GM21786 (cell line): ENCODE data around the gene ITM2B.

Source experiments
- ATAC-seq: cut with Tn5 transposase; IDR thresholded peaks from one replicate; pipeline ENCODE4 v1.9.1; 2021; ENCODE audit not compliant: unreplicated experiment

Gene ITM2B

DNA sequence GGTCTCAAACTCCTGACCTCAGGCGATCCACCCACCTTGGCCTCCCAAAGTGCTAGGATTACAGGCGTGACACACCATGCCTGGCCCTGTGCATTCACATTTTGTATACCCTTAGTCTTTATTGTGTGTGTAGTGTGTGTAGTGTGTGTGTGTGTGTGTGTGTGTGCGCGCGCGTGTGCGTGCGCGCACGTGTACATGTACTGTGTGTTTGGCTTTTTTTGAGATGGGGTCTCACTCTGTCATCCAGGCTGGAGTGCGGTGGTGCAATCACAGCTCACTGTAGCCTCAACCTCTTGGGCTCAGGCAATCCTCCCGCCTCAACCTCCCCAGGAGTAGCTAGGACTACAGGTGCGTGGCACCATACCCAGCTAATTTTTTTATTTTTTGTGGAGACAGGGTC is 22.1 kb downstream of the ITM2B start:
- ATAC-seq, result no peak

DNA sequence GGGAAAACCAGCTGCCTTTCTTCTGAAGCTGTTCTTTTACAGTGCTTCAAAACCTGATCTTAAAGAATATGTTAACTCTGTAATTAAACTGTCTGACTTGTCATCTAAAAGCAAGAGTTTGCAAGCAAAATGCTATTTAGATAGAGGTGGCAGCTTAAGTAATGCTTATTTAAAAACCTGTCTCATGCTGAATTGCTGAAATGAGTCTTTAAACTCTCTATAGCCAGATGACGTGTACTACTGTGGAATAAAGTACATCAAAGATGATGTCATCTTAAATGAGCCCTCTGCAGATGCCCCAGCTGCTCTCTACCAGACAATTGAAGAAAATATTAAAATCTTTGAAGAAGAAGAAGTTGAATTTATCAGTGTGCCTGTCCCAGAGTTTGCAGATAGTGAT is 22.9 kb downstream of the ITM2B start:
- ATAC-seq, result no peak

DNA sequence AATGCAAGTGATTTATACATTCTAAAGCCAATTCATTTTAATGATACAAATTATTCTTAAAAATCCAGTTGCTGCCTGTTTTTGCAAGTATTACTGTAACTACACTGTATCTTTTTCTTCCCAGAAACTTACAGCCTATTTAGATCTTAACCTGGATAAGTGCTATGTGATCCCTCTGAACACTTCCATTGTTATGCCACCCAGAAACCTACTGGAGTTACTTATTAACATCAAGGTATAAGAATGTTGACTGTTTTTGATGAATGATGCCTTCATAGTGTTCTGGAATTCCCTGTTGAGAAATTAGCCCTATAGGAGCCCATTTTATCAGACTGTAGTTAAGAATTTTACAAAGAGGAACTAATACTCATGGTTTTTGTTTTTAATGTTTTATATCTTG is 25.0 kb downstream of the ITM2B start:
- no peak for ATAC-seq

DNA sequence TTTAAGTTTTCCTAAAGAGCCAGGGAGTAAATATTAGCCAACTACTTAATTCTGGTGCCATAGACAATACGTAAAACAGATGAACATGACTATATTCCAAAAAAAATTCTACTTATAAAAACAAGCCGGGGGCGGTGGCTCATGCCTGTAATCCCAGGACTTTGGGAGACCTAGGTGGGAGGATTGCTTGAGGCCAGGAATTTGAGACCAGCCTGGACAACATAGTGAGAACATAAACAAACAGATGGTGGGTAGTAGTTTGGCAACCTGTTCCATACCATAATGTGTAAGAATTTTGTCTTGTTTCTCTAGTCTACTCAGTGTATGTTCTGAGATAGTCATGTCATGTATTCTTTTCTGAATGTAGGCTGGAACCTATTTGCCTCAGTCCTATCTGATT is 25.4 kb downstream of the ITM2B start:
- no peak for ATAC-seq

DNA sequence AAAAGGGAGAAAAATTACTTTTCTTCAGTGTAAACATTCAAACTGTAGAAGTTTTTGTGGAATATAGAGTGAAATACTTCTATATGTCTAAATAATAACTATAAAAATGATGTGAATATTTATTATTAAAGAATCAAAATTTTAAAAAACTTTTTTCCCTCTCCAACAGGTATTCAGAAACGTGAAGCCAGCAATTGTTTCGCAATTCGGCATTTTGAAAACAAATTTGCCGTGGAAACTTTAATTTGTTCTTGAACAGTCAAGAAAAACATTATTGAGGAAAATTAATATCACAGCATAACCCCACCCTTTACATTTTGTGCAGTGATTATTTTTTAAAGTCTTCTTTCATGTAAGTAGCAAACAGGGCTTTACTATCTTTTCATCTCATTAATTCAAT is 28.0 kb downstream of the ITM2B start:
- ATAC-seq, result no peak

DNA sequence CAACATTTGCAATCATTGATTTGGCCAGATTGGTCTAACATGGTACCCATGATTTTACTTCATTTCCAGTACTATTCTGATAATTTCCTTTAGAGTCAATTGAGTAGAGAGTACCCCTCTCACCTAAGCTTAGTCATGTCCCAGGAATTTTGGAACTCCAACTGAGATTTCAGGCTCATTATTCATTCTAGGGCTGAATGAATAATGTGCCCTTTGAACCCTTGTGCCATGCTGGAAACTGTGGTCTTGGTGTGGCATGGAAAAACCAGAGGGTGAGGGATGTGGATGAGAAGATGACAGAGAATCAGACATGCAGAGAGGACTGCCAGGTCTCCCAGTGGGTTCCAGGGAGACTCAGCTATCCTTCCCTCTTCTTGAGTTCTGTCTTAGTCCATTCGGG is 30.2 kb downstream of the ITM2B start:
- ATAC-seq, result no peak

DNA sequence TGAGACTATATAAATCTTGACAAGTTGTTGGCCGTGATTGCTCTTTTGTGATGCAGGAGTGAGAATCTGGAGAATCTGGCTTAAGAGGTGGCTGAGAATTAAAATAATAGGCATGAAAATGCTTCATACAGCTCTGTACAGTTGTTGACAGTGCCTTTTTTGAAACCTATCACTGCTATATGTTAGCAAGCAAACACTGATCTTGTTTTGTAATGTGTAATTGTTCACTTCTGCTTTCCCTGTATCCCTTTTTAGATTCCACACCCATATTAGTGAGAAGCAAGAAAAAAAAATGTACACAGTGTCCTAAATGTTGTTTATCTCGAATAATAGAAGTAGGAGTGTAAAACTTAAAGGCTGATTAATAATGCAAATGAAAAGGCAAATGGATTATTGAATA is 31.1 kb downstream of the ITM2B start:
- no peak for ATAC-seq

DNA sequence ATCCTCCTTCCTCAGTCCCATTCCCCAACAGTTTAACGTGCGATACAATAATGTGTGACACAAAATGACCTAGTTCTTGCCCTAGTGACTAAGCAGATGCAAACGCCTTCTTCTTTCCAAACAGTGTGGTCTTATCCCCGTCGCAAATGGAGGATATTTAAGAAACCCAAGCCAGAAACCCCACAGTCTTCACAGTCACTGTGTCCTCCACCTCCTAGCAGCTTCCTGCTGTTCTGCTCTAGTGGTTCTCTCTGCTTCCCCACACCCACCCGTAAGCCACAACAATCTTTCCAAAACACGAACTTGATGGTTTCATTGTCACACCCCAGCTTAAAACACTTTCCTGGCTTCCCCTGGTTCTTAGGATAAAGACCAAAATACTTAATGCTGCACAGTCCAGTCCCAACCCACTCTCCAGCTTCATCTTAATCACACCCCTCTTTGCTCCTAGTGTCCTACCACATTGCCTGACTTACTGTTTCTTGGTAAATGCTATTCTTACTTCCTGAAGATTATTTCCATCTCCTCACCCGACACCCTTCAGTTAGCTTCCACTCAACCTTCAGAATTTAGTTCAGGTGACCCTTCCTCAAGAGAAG is 32.3 kb downstream of the ITM2B start:
- ATAC-seq, result no peak

DNA sequence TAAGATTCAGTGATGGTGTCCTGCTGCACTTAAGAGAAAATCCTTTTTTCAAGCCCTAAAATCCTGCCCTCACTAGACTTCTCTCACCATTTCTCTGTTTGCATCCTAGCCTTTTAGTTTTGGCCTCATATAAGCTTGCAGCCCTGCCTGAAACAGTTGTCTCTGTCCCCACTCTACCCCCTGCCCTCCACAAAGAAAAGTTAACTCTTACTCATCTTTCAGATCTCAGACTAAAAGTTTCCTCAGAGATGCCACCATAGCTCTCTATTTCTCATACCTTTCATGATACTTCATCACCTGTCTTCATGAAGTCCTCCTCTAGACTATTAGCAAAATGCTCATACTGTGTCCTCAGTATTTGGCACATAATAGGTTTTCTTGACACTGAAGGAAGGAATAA is 33.1 kb downstream of the ITM2B start:
- no peak for ATAC-seq

DNA sequence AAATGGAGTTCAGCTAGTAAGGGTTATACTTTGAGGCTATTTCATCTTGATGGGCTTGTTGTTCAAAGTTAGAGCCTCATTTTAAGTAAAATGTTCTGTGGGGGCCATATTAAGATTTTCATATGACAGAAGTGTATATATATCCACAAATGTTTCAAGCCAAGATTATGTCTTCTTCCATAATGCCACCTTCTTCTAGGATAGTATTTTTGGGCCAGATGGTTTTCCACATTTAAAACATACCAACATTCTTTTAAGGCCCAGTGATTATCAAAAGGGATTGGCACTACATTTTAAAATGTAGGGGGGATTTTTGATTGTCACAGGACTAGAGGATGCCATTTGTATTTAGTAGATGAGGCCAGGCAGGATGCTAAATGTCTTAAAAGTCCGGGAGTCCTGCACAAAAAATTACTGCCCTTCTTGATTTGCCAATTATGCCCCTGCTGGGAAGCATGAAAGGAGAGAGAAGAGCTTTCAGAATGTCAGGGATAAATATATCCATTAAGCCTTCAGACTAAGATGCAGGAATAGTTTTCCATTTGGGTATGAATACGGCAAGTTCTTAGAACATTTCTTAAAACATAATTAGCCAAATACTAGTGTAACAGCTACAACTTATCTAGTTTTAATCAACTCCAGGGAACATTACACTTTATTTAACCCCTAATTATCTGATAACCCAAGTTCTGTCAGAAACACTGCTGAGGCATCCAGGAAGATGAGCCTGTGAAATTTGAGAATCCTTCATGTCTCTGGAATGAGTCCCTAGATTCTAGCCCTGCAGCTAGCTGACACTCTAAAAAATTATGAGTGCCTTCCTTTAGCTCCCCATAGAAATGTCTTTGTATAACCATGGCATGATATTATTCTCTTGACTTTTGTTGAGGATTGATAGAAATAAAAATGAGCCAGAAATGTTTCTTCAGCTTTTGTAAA is 34.0 kb downstream of the ITM2B start:
- no peak for ATAC-seq

DNA sequence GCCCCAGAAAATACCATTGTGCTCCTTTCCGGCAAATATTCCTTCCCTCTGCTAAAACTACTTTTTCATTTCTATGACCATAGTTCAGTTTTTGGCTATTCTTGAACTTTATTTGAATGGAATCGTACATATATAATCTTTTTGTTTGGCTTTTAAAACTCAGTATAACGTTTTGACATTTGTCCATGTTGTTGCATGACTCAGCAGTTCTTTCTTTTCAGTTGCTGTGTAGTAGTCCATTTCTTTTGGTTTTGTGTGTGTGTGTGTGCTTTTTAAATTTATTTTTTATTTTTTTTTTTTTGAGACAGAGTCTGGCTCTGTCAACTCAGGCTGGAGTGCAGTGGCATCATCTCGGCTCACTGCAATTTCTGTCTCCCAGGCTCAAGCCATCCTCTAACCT is 35.0 kb downstream of the ITM2B start:
- no peak for ATAC-seq

DNA sequence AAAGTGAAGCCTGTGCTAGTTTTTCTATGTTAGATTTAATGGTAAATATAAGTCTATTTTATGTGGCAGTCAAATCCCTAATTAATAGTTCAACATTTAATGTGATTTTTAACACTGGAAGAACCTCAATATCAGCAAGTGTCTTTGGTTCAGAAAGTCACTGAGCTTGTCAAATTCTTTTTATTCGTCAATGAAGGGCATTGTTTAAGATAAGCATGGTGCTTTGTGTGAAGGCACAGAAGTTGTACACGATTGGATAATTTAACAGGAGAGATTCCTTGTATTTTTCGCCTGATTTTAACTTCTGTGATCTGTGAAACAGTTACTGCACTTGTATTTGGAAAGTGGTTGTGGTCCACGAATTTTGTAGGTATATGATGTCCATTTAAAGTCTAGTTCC is 40.3 kb downstream of the ITM2B start:
- ATAC-seq, result no peak

DNA sequence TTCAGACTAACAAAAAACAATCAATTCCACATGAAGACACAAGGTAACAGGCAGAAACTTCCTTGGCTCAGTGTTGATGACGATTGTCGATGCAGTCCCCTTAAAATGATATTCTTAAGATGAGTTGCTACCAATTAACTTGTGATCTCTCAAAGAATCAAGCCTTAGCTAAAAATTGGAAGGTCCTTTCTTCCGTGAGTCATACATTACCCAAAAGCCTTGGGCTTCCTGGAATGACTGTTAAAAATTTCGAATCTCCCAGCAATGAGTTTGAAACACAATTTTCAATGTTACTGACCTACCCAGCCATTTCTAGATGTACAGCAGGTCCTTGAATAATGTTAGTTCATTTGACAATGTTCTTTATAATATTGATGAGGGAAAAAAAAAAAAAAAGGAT is 42.5 kb downstream of the ITM2B start:
- ATAC-seq, result no peak

DNA sequence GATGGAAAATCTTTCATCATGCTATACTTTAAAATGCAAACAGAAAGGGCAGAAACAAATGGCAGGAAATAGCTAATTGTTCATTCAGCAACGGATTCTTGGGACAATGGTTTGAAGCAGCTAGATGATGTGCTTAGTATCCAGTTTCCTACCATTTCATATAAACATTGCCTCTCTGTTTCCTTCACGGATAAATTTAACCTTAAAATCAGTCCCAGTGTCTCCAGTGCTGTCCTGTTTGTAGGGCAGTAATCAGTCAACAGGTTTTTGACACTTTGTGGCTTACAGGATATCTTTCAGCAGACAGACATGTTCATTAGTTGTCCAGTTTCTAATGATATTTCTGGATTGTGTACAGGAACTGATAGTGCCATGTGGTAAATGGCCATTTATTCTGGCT is 45.8 kb downstream of the ITM2B start:
- no peak for ATAC-seq

DNA sequence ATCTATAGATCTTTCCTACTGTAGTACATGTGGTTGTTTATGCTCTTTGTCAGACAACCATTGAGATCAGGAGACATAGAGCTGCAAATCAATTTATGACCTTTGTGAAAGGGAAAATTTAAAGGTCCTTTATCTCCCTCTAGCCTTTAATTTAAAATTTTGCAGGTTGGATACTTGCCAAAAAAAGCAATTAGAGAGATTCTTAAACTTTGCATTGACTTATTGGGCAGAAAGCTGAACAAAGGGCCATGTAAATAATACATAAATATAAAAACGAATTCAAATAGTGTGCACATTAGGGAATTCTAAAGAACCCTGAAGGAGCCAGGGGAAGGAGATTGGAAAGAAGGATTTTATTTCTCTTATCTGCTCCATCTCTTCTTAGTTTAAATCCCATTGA is 48.5 kb downstream of the ITM2B start:
- no peak for ATAC-seq

DNA sequence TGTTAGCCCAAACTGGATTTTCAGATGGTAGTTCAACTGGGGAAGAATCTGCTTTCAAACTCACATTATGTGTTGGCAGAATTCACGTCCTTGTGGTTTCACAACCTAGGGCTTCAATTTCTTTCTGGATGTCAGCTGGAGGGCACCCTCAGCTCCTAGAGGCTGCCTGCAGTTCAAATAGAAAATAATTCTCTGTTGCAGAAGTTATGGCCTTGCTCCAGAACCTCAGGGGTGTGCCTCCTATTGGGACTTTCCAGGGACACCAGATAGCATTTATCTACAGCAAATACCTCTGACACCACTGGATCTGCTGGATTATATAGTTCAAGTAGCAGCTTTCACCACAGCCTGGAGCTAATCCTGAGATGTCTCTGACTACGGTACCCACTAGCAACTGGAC is 58.7 kb downstream of the ITM2B start:
- no peak for ATAC-seq

DNA sequence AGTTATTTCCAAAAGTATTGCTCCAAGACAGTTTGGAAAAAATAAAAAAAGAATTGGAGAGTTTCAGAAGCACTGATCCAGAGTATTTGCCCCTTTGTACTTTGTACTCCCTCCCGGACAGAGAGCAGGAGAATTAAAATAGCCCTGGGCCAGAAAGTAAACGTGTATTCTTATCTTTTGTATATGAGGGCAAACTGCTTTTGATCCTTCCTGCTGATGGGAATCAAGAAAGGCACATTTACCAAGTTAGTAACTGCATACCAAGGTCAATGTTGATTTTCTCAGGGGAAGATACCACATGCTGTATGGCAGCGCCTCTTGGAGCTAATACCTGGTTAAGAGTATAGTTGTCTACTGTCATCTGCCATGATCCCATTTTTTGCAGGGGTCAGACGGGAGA is 59.6 kb downstream of the ITM2B start:
- no peak for ATAC-seq

DNA sequence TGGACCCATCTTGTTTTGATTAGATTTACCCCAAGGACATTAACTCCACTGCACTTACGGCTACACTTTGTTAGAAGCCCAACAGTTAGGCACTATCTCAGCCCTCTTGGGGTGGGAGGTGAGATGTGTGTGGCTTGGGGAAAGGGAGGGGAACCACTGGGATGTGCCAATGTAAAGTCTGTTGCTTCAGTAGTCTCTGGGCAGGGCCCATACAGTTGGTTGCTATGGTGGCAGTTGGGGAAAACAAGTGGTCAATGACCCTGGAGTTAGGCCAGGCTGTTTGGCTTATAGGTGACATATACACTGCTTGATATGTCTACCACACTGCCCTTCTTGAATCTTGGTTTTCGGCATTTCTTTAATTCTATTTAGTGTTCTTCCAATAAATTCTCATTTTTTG is 61.6 kb downstream of the ITM2B start:
- ATAC-seq, result no peak

DNA sequence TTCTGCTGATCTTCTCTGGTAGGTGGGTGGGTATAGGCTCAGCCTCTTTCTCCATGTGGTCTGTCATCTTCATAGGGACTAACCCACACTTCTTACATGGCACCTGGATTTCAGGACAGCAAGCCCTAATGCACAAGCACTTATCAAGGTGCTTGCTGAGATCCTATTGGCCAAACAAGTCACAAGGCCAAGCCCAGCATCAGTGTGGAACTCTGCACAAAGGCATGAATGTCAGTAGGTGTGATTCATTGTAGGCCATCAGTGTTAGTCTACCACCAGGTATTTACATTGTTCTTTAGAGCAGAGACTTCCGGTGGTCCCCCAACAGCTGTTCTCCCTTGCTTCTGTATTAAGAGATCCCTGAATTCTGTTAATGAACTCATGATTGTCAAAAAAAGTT is 62.3 kb downstream of the ITM2B start:
- ATAC-seq, result no peak

DNA sequence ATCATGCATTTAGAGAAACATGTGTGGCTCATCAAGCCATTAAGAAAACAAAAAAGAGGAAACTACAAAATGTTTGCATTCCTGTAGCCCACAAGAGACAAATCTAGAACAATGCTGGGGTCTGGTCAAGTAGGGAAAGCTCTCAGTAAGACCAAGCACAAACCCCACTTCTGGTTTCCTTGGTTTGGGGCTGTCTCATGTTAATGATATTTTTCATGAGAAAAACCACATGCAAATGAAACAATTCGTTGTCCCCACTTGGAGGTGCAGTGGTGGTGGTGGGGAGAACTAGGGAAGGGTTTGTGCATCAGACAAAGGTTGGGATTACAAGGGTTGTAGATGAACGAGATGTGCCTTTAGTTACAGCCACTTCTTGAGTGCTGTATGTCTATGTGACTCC is 63.5 kb downstream of the ITM2B start:
- ATAC-seq, result no peak

DNA sequence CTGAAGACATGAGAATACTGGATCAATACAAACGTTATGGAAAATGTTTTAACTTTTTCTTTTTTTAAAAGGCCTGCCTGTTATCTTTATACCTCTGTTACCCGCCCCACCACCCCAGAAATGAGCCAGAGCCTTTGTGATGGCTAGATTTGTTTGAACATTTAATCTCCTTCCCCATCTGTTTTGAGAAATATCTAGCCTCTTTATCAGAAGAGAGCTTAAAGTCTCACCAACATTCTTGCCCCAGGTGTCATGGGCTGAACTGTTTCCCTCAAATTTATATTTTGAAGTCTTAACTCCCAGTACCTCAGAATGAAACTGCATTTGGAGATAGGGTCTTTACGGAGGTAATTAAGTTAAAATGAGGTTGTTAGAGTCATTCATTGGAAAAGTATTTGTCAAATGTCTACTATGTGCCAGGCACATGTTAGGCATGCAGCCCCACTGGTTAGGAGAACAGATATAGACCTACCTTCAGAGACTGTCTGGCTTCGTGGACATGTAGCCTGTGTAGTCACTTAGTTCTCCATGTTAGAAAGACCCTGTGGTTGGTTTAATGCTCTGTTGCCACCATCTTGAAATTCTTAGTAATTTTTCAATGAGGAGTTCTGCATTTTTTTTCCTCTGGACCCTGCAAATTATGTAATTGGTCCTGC is 64.3 kb downstream of the ITM2B start:
- ATAC-seq, result no peak

DNA sequence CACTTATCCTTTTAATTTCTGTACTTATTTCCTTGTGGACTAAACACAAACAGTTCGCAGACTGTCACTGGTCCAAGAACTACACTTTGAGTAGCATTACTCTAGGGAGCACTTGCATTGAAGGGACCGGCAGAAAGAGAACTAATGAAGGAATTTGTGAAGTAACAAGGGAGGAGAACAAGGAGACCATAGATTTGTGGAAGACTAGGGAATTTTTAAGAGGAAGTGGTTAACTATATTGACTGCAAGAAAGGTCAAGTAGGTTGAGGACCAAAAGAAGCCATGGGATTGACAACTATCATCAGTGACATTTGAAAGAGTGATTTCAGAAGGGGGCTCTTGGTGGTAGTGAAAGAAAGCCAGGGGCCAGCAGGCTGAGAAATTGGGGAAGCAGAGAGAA is 66.6 kb downstream of the ITM2B start:
- ATAC-seq, result no peak
